ENCODE measurements around the gene HTRA2. TPM values are rescaled to one million over a fixed set of nuclear protein-coding genes. Genes with fewer than 3 reads are reported as not detected.

HTRA2 gene
- total RNA-seq, 2 donors from 2014 or later = 22.3 to 23.0 TPM

DNA sequence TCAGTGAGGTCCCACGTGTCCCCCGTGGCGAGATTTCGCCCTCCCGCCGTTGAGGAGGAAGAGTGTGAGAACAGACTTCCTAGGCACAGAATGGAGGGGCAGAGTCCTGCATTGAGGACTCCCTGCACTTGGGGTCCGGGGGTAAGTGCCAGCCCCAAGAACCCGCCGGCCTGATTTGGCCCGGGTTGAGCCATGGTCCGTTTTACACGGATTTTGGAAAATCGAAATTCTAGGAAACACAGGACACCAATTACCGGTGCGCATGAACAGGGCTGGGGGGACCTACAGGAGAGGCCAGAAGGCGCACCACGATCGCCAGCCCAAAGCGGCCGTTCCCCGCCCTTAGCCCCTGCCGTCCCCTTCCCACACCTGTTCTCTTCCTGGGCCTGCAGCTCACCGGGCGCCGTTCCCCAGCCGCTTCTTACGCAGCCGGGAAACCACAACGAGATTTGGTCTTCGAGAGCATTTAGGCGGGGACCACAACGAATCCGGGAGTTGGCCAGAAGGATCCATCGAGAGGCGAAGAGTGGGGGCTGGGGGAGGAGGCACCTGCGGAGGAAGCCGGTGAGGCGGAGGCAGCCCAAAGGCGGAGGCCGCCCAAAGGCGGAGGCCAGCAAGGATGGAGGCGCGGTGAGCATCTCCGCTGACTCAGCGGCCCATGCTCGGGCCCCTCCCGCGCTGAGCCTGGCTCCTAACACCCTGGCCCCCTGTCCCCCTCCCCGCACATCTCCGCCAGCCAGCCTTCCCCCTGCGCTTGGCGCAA, 15.9 kb upstream of the HTRA2 start:
- DNase-seq (no peak), ATAC-seq (peak; percentile 5)
- intact Hi-C loops (cut with DNase I, micrococcal nuclease) = no loop called here

DNA sequence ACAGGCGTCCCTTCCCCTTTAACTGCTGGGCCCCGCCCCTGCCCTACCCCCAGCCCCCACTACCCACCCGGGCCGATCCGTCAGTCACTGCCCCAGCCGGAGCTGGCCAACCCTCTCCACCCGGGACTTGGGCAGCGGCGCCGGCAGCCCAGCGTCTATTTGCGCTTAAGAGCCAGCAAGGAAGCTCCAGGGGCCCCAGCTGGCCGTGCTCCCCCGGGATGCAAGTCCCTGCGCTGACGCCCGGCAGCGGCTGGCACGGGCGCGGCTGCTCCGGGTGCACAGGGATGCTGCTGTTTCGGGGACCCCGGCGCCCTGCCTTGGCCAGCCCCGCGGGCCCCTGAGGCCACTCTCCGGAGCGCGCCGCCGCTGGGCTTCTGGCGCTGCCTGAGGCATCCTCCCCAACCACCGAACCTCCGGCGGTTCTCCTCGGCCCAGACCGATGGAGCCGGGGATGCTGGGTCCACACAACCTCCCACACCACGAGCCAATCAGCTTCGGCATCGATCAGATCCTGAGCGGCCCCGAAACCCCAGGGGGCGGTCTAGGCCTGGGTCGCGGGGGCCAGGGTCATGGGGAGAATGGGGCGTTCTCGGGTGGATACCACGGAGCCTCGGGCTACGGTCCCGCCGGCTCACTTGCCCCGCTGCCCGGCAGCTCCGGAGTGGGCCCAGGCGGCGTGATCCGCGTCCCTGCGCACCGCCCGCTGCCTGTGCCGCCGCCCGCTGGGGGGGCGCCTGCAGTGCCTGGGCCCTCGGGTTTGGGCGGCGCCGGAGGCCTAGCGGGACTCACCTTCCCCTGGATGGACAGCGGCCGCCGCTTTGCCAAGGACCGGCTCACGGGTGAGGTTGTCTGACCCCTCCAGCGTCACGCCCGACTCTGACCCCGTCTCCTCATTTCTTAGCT, 15.1 kb upstream of the HTRA2 start, which contains the start of gene TLX2:
Gene TLX2 (plus strand): TSS at position 83 of the 903 bp plus-strand sequence. CDS start 357 bp downstream, at position 440.
- ATAC-seq = peak; percentile 8
- DNase-seq = no peak
- intact Hi-C loops (cut with DNase I, micrococcal nuclease) = no loop called here

DNA sequence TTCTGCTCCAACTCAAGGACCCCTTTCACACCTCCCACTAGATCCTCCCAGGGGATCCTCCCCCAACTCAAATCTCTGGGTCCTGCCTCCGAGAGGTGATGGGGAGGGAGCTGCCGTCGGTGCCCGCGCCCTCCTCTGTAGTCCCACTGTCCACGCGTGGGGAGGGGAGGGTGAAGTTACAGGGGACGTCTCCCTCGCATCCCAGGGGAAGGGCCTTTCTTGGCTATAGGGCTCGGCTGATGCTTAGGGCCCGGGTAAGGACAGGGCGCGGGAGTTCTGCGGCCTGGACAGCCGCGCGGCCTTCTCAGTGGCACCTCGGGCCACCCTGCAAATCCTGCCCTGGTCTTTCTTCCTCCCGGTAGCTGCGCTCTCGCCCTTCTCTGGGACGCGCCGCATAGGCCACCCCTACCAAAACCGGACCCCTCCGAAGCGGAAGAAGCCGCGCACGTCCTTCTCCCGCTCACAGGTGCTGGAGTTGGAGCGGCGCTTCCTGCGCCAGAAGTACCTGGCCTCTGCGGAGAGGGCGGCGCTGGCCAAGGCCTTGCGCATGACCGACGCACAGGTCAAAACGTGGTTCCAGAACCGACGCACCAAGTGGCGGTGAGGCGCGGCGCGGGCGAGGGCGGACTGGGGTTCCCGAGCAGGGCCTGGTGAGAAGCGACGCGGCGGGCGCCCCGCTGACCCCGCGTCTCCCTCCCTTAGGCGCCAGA, 14.3 kb upstream of the HTRA2 start:
- DNase-seq (no peak), ATAC-seq (peak; percentile 55)
- intact Hi-C loops (cut with DNase I, micrococcal nuclease) = no loop called here

DNA sequence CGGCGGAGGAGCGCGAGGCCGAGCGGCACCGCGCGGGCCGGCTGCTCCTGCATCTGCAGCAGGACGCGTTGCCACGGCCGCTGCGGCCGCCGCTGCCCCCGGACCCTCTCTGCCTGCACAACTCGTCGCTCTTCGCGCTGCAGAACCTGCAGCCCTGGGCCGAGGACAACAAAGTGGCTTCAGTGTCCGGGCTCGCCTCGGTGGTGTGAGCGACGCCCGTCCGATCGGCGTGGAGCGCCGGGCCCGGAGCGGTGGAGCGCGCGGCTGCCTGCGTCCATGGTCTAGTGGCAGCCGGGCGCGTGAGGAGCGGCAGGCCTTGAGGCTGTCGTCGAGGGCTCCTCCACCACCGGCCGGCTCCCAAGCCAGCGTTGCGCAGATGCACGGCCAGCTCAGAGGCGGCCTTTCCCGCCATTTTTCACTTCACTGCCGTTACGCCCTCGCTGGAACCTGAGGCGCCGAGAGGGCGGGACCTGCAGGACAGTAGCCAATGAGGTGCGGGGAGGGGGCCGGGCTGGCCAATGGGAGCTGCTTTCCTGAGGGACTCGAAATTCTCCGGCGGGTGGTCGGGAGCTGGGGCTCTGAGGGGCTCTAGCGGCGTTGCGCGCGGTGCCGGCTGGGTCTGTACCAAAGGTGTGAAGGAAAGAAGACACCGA, 13.6 kb upstream of the HTRA2 start:
- DNase-seq (peak in 1 of 2 donors; percentile 69), ATAC-seq (peak; percentile 65)
- intact Hi-C loops (cut with DNase I, micrococcal nuclease) = no loop called here

DNA sequence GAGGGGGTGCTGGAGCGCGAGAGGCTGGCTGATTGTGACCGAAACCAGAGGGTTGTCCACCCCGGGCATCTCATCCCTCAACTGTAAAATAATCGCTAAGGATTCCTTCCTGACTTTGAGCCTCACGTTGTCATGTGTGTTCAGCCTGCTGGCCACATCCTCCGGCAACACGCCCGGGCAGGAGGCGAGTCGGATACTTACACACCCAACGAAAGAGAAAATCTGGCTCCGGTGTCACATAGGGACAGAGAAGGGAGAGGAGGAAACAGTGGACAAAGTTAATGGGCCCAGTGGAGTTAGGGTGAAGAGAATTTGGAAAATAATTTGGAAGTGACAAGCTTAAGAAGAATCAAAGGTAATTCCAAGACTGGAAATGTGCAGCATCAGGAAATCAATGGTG, 13.1 kb upstream of the HTRA2 start:
- no peak for ATAC-seq
- no peak for DNase-seq
- intact Hi-C loops (cut with DNase I, micrococcal nuclease) = no loop called here

DNA sequence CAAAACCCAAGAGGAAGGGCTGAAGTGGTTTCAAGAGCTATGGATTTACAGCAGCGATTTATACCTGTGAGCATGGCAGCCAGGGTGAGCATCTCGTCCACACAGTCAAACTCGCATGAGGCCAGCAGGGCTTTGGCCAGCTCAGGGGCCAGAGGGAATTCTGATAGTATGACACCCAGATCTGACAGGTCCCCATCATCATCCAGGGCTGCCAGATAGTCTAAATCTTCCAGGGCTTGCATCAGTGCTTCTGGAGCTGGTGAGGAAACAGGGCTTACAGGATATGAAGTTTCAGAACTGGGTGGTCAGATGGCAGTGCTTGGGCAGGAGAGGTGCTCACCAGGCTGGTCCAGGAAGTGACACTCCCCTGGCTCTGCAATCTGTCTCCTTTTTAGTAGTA, 7.2 kb upstream of the HTRA2 start:
- intact Hi-C loops (cut with DNase I, micrococcal nuclease) = no loop called here

DNA sequence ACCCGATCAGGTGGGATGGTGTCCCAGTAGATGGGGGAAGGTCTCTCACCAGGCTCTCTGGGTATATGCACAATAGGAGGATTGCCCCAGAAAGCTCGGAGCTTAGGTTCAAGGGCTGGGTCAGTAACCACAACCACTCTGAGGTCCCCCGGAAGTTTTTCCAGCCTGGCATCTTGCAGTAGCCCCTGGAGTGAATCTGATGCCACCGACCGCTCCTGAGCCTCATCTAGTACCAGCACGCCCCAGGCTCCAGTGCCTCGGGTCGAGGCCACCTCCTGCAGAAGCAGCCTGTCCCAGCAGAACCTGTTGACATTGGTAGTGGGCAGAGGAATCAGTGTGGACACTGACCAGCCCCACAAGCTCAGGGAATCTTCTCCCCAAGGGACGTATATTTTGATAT, 5.7 kb upstream of the HTRA2 start:
- DNase-seq (no peak), ATAC-seq (no peak)
- intact Hi-C loops (cut with DNase I, micrococcal nuclease) = no loop called here

More for the DNA sequence above, 7.2 kb upstream of the HTRA2 start:
- no peak for DNase-seq
- ATAC-seq = no peak

DNA sequence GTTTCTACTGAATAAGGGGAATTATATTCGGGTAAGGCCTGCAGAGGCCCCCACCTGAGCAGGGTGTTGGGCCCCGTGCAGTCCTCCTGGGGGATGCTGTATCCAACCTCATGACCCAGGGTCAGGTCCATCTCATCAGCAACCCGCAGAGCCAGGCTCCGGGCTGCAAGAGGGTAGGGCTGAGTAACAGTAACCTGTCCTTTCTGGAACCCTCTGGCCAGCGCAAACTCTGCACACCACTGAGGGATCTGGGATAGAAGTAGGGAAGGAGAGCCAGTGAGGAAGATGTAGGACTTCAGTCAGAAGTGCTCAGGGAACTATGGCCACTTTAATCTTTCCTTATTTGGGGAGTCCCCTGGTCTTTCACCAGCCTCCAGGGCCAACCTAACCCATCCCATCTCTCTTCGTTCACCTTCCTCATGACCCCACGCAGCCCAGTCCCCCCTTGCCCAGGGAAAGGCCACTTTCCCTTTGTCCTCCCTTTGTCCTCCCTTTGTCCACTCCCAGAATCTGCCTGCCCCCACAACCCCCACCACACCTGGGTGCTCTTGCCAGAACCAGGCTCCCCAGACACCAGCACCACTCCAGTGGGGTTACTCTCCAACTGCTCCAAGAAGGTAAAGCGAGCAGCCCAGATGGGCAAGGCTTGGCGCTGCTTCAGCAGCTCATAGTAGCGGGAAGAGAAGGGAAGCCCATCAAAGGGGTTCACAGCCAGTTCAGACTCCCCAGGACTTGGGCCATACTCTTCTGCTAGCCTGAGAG, 4.6 kb upstream of the HTRA2 start:
- no peak for ATAC-seq
- intact Hi-C loops (cut with DNase I, micrococcal nuclease) = no loop called here

DNA sequence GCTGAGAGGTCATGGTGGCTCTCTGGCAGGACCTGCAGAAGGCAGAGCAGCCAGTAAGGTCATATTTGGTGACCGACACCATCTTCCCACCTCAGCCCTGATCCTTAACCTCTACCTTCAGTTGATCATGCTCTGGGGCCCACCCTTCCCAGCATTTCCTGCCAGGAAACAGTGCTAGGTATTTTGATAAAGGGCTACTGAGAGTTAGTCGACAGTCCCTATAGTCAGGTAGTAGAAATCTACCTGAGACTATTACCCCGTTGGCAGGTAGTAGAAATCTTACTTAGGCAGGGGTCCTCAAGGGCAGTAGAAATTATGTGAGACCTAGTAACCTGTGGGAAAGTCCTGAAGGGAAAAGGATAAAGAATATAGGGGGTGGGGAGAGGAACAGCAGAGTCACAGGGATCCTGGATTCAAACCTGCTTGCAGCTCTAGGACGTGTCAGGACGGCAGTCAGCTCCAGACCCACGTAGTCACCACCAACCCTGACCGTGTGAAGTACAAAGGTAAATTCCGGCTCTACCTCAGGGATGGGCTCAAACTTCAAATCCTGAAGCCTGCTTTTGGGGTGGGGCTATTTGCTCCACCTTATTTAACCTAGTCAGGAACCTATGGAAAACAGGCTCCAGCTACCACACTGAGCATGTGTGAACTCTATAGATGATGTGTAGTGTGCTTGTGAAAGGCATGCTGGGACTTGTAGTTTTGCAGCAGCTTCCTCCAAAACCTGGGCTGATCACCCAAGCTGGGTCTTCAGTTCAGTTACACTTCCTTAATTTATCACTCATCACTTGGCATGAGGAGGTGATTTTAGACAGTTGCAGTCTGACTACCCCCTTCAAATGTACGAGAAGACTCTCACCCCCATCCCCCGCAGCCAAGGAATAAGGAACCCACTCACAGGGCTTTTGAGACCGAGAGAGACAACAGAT, 3.8 kb upstream of the HTRA2 start, which contains the start of gene DQX1:
Gene DQX1 (minus strand): TSS at position 515 of the 932 bp plus-strand sequence. CDS start 502 bp downstream, at position 13.
- intact Hi-C loops (cut with DNase I, micrococcal nuclease) = no loop called here
- peak; percentile 68 to 78 for DNase-seq
- peak; percentile 64 for ATAC-seq

More for the DNA sequence above, 4.6 kb upstream of the HTRA2 start:
- DNase-seq = no peak

DNA sequence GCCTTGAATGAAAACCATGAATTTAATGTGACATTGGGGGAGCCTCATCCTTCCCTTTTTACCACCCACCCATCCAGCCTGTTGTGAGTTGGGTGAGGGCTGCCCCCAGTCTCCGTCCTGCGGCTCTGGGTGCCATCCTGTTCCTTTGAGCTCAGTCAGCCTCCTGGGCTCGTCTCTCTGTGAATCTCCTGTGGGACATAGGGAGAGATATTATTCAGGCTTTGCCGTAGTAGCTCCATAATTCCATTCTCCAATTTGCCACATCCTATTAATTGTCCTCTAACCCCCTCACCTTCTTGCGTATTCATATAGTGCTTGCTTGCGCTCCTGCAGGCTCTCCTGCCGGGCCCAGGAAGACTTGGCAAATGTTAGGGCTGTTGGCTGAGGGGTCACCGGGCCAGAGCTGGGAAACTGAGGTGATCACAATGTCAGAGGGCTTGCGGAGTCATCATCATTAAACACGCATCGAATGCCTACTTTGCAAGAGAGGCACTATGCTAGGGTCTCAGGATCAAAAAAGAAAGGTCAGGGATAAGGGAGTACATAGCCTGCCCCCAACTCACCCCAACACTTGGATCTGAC, 3.0 kb upstream of the HTRA2 start:
- ATAC-seq (no peak), DNase-seq (no peak)
- intact Hi-C loops (cut with DNase I, micrococcal nuclease) = no loop called here

DNA sequence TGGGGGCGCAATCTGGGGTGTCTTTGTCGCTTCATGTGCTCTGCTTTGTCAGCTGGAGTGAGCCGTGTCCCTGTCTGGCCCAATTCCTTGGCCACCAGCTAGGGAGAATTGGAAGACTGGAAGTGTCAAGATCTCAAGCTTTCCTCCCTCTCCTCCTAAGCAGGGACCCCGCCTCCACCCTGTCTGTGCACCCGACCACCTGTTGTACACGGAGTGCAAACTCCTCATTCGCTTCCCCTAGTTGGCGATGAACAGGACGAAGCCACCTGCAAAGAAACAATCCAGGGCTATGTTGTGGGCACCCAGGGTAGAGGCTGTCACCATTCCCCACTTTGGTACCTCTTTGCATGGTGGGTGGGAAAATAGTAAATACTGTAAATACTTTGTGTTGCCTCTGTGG, 2.0 kb upstream of the HTRA2 start:
- DNase-seq (no peak), ATAC-seq (no peak)
- intact Hi-C loops (cut with DNase I, micrococcal nuclease) = no loop called here

DNA sequence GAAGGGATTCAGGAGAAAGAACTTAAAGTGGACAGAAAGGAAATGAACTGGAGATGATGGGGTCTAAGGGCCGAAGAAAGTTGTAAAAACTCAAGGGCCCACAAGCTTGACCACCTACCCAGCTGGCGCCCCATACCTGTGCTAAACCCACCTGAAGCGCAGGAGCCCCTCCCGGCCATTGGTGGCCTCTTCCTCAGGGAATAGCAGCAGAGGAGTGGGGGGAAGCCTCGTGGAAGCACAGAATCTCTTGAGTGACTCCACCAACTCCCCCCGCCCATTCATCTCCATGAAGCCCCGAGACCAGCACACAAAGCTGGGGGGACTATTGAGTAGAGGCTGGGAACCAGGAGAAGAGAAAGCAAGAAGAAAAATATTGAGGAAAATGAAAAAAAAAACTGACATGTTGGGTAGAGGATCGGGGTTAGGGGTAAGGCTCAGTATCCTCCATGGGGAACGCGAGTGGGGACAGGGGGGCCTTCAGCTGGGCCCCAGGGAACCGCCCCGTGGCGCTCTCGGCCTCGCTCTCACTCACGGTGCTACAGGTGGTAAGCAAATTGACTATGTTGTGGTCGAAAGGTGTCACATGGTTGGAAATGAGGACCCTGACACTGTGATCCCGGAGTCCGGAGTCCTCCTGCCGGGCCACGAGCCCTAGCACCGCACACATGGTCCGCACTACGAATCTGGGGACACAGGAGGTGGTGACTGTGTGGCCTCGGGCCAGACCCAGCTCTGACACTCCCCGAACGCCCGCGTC, 955 bp upstream of the HTRA2 start:
- peak; percentile 11 for ATAC-seq
- intact Hi-C loops (cut with DNase I, micrococcal nuclease) = no loop called here
- no peak for DNase-seq

DNA sequence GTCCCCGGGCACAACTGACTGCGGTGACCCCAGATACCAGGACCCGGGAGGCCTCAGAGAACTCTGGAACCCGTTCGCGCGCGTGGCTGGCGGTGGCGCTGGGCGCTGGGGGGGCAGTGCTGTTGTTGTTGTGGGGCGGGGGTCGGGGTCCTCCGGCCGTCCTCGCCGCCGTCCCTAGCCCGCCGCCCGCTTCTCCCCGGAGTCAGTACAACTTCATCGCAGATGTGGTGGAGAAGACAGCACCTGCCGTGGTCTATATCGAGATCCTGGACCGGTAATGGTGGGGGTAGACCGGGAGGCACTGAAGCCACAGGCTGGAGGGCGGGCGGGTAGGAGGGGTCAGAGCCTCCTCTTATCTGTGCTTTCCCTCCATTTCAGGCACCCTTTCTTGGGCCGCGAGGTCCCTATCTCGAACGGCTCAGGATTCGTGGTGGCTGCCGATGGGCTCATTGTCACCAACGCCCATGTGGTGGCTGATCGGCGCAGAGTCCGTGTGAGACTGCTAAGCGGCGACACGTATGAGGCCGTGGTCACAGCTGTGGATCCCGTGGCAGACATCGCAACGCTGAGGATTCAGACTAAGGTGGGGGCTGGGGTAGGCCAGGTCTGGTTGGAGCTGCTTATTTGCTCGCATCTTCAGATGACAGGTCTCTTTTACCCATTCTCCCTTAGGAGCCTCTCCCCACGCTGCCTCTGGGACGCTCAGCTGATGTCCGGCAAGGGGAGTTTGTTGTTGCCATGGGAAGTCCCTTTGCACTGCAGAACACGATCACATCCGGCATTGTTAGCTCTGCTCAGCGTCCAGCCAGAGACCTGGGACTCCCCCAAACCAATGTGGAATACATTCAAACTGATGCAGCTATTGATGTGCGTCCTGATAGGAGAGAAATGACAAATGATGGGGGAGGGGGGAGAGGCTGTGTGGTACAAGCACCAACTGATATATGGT, 780 bp downstream of the HTRA2 start:
- ATAC-seq = peak; percentile 31
- peak; percentile 58 to 66 for DNase-seq
- intact Hi-C loops (cut with DNase I, micrococcal nuclease) = no loop called here

DNA sequence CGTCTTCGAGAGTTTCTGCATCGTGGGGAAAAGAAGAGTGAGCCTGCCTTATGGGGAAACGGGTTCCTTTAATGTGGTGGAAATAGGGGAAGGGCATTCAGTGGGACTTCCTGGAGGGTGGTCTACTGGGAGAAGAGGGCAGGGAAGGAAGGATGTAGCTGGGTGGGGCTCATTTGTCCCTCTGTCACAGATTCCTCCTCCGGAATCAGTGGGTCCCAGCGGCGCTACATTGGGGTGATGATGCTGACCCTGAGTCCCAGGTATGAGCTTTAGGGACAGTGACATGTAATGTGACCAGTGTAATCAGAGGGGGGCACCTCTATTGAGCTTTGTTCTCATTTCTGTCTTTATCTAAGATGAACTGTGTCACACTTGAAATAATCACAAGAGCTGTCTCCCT, 1.9 kb downstream of the HTRA2 start:
- no peak for DNase-seq
- intact Hi-C loops (cut with DNase I, micrococcal nuclease) = no loop called here

DNA sequence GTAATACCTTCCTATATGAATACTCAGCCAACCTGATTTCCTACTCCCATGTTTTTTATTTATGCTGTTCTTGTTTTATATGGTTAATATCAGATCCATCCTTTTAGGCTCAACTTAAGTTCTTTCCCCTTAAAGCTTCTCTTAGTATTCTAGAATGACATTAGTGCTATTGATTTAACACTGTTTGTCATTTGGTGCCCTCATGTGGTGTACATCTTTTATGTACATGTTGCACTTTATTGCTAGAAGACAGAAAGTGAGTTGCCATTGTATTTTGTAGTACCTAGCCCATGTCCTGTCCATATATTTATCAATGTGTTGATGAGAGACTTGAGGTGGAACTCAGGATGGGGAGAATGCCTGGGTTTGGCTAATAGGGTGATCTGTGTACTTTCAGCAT, 2.5 kb downstream of the HTRA2 start:
- DNase-seq = no peak
- intact Hi-C loops (cut with DNase I, micrococcal nuclease) = no loop called here
- no peak for ATAC-seq

More for the DNA sequence above, 1.9 kb downstream of the HTRA2 start:
- ATAC-seq = no peak
